ENCODE results near the gene LOXL1.
"Not testable (repeated sequence)": the region's sequence is repeated elsewhere in the genome, so short reads cannot be mapped to it uniquely, and the experiment has no call there.

LOXL1 gene

GRCh38 chr15:73954188-73955145 is 28.2 kb downstream of the LOXL1 start:
- no peak for DNase-seq (ENCODE audit: low spot score)

- DNase-seq (ENCODE audit: low spot score), result no peak
These were observed 29.1 kb downstream of the LOXL1 start for GRCh38 chr15:73955326-73955725.

GRCh38 chr15:73955861-73956742 is 29.8 kb downstream of the LOXL1 start:
- DNase-seq (ENCODE audit: low spot score), result no peak

DNA sequence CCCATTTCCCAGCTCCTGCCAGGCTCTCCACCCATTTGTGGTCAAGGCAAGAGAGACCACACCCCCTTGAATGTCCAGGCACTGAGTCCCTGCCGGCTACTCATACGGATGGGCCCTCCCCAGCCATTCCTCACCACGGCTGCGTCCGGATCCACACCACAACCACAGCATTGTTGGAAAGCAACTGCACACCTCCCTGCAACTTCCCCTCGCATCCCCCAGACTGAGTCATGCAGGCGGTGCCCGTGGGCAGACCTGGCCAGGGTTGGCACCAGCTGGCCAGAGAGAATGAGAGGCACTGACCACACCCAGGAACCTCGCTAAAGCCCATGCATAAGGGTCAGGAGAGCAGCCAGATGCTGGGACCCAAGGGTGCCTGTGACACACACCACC is 30.5 kb downstream of the LOXL1 start:
- no peak for DNase-seq (ENCODE audit: low spot score)

DNA sequence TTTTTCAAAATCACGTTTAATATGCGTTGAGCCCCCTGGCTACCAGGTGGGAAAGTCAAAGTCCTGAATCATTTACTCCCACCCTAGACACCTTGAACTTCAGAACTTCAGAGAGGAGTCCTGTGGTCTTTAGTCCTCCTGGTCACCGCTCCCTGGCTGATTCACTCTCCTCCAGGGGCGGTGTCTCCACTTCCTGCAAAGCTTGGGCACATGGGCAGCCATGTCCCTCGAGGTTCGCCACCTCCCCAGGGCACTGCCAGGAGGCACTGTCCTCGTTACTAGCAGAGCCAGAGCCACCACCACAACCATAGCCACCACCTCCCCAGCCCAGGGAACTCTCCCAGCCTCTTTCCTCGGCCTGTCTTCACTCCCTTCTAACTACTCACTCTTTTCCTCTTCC is 31.0 kb downstream of the LOXL1 start:
- DNase-seq (ENCODE audit: low spot score), result no peak

DNA sequence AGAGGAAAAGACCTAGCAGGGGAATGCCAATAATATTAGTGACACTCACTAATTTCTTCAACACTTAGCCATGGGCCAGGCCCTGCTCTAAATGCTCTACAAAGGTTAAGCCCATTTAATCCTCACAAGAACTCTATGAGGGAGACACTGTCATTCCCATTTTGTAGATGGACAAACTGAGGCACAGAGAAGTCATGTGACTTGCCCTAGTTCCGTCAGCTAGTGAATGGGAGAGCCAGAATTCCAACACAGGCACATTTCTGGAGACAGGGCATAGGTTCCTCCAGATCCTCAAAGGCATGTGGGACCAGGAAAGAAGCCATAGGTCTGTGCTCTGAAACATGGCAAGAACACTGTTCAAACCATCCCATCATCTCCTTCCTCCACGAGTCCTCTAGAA is 31.5 kb downstream of the LOXL1 start:
- DNase-seq (ENCODE audit: low spot score), result no peak

DNA sequence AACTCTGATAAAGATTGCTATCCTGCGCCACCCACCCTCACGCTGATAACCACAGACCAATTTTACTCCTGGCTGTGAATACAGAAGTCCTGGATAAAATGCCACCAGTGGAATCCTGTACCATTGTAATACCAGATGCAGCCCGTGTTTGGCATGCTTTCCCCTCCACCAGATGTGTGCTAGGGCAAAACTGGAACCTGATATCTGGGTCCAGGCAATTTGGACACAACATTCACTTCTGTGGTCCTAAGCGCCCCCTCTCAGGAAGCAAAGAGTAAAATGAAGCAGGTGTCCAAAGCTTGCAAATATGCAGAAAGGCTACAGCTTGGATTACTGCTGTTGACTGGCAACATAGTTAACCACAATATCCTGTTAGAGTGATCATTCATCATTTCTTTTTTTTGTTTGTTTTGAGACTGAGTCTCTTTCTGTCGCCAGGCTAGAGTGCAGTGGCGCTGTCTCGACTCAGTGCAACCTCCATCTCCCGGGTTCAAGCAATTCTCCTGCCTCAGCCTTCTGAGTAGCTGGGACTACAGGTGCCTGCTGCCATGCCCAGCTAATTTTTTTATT is 32.8 kb downstream of the LOXL1 start:
- DNase-seq (ENCODE audit: low spot score), result no peak

DNA sequence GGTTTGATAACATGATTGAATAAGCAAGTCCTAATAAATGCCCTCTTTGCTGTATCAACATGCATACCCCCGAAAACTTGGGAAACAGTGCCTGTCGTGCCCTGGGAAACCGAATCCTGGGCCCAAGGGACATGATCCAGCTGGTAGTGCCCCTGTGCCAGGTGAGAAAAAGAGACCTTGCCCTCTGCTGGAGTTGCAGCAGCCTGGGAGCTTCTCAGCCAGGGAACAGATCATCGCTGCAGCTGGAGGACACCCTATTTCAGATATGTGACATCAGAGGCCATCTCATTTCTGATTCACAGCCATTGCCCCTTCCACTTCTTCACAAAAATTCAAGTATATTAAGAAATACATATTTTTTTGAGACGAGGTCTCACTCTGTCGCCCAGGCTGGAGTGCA is 33.5 kb downstream of the LOXL1 start:
- DNase-seq (ENCODE audit: low spot score), result no peak

DNA sequence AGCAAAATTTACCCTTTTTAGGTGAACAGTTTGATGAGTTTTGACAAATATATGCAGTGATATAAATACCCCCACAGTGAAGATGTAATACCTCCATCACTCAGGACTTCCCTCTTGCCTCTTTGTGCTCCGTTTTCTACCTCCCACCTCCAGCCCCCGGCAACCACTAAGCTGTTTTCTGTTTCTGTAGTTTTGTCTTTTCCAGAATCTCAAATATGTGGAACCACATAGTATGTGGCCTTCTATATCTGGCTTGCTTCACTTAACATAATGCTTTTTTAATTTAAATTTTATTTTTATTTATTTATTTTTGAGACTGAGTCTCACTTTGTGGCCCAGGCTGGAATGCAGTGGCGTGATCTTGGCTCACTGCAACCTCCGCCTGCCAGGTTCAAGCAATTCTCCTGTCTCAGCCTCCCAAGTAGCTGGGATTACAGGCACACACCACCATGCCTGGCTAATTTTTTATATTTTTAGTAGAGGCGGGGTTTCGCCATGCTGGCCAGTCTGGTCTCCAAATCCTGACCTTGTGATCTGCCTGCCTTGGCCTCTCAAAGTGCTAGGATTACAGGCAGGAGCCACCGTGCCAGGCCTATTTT is 34.3 kb downstream of the LOXL1 start:
- DNase-seq (ENCODE audit: low spot score), result not testable (repeated sequence)

GRCh38 chr15:73962433-73962832 is 36.2 kb downstream of the LOXL1 start:
- DNase-seq (ENCODE audit: low spot score), result no peak

DNA sequence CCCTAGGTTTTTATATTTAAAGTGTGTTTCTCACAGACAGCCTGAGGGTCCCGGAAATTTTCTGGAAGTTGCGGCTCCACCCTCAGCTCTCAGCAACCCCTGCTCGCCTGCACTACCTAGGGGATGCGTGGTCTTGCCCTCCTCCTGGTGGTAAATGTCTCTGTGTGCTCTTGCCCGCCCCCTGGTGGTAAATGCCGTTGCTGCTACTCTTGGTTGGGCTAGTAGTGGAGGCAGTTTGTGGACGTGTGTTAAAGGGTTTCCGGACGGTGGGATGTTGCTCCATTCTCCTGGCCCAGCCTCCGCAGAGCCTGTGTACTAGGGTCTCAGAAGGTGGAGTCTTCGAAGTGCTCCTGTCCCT is 38.5 kb downstream of the LOXL1 start:
- peak; percentile 93 for DNase-seq (ENCODE audit: low spot score)

GRCh38 chr15:73965094-73965757 is 39.0 kb downstream of the LOXL1 start:
- DNase-seq (ENCODE audit: low spot score), result no peak

GRCh38 chr15:73965758-73966113 is 39.5 kb downstream of the LOXL1 start:
- DNase-seq (ENCODE audit: low spot score), result no peak

DNA sequence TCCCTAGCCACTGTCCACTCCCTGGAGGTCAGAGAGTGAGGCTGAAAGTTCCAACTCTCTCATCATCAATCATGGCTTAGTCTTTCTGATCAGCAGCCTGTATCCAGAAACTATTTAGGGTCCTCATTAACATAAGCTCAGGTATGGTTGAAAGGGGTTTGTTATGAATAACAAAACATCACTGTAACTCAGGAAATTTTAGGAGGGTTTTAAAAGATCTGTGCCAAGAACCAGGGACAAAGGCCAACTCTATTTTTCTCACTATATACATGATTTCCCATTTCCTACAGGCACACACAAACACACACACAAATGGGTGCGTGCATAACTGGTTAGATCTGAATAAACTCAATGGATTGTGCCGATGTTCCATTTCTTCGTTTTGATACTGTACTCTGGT is 42.2 kb downstream of the LOXL1 start:
- DNase-seq (ENCODE audit: low spot score), result no peak

- DNase-seq (ENCODE audit: low spot score), result no peak
These were observed 43.0 kb downstream of the LOXL1 start for GRCh38 chr15:73969151-73969759.

DNA sequence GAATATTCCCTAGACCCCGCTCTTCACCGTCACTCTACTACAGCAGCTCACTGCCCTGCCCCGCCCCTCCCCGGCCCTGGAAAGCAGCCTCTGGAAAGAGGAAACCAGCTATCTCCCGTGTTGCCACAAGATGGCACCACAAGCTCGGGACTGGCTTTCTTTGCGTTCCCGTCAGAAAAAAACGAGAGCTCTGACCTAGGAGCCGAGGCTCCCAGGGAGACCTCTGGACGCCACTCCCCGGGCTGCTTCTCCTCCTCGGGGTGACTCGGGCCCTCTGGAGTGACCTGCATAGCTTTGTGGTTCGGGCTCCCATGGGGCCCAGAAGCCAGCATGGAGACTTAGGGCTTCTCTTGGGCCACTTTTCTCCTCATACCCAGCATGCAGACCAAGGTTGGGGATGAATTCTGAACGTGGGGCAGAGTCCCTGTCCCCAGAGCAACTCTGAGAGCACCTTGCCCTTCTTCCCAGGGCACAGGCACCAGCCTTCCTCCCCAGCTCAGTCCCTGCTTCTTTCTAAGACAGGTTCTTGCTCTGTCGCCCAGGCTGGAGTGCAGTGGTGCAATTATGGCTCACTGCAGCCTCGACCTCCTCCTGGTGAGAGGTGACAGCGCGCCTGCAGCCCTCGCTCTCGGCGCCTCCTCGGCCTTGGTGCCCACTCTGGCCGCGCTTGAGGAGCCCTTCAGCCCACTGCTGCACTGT is 46.9 kb downstream of the LOXL1 start:
- peak; percentile 91 for DNase-seq (ENCODE audit: low spot score)

DNA sequence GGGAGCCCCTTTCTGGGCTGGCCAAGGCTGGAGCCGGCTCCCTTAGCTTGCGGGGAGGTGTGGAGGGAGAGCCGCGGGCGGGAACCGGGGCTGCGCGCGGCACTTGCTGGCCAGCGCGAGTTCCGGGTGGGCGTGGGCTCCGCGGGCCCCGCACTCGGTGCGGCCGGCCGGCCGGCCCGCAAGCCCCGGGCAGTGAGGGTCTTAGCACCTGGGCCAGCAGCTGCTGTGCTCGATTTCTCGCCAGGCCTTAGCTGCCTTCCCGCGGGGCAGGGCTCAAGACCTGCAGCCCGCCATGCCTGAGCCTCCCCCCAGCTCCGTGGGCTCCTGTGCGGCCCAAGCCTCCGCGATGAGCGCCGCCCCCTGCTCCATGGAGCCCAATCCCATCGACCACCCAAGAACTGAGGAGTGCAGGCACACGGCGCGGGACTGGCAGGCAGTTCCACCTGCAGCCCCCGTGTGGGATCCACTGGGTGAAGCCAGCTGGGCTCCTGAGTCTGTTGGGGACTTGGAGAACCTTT is 47.5 kb downstream of the LOXL1 start:
- not testable (repeated sequence) for DNase-seq (ENCODE audit: low spot score)

DNA sequence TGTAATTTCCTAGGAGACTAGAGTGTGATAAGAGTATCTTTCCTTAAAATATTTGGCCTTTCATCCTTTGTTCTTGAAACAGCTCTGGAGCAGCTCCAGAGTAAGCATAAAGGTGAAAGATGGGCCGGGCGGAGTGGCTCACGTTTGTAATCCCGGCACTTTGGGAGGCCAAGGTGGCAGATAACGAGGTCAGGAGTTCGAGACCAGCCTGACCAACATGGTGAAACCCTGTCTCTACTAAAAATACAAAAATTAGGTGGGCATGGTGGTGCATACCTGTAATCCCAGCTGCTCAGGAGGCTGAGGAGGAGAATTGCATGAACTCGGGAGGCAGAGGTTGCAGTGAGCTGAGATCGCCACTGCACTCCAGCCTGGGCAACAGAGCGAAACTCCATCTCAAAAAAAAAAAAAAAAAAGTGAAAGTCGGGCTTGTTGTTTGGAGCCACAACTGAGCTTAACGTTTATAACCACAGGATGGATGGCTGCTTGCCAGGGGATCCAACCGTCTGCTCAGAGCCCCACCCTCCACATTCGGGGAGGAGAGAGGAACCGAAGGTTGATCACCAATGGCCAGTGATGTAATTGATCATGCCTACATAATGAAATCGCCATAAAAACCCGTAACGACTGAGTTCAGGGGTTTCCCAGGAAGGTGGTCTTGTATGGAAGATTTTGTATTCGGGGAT is 49.3 kb downstream of the LOXL1 start:
- DNase-seq (ENCODE audit: low spot score), result not testable (repeated sequence)

DNA sequence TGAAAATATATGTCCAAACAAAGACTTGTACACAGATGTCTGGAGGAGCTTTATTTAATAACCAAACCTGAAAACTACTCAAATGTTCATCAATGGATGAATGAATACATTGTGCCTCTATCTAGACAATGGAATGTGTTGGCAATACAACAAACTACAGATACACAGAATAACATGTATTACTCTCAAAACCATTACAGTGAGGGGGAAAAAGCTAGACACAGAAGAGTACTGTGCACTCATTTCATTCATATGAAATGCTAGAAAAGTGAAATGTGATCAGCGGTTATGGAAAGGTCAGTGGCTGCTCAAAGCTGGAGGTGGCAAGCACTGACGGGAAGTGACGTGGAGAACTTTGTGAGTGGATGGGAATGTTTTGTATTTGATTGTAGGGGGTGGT is 52.6 kb downstream of the LOXL1 start:
- no peak for DNase-seq (ENCODE audit: low spot score)

DNA sequence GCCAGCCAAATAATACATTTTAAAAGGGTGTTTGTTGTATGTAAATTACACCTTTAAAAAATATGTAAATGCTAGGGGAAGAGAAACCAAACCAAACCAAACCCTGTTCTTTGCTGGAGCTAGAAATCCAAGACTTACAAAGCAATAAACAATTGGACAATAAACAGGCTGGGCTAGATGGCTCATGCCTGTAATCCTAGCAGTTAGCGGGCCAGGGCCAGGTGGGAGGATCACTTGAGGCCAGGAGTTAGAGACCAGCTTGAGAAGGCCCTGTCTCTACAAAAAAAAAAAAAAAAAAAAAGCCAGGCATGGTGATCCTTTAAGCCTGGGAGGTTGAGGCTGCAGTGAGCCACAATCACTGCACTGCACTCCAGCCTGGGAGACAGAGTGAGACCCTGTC is 53.4 kb downstream of the LOXL1 start:
- no peak for DNase-seq (ENCODE audit: low spot score)
